HG03159 (cell line): Measurements from ENCODE around the gene GTF2F2.

Experiments used
- ATAC-seq: cut with Tn5 transposase; IDR thresholded peaks from one replicate; pipeline ENCODE4 v1.9.1; 2021; ENCODE audit warnings: mild to moderate bottlenecking, moderate library complexity; ENCODE audit not compliant: unreplicated experiment

Gene GTF2F2

GRCh38 chr13:45120967-45121831 lies 889 bp downstream of the GTF2F2 start:
- peak; percentile 10 for ATAC-seq

- no peak for ATAC-seq
Measured at GRCh38 chr13:45122941-45123340, 2.6 kb downstream of the GTF2F2 start.

GRCh38 chr13:45132369-45133064 lies 12.2 kb downstream of the GTF2F2 start:
- peak; percentile 74 for ATAC-seq

- ATAC-seq = no peak
Measured at GRCh38 chr13:45133396-45134118, 13.2 kb downstream of the GTF2F2 start.

GRCh38 chr13:45136741-45137504 lies 16.6 kb downstream of the GTF2F2 start:
- ATAC-seq = no peak

GRCh38 chr13:45137526-45137925 lies 17.2 kb downstream of the GTF2F2 start:
- ATAC-seq = no peak

- ATAC-seq = no peak
Measured at GRCh38 chr13:45138282-45138681, 18.0 kb downstream of the GTF2F2 start.

GRCh38 chr13:45141369-45141768 lies 21.1 kb downstream of the GTF2F2 start:
- ATAC-seq = no peak

- no peak for ATAC-seq
Measured at GRCh38 chr13:45142440-45143345, 22.4 kb downstream of the GTF2F2 start.

- ATAC-seq = no peak
Measured at GRCh38 chr13:45143346-45143751, 23.0 kb downstream of the GTF2F2 start.

GRCh38 chr13:45149964-45150363 lies 29.7 kb downstream of the GTF2F2 start:
- ATAC-seq = no peak

GRCh38 chr13:45156565-45157361 lies 36.5 kb downstream of the GTF2F2 start:
- no peak for ATAC-seq

GRCh38 chr13:45162194-45162593 lies 41.9 kb downstream of the GTF2F2 start:
- no peak for ATAC-seq

GRCh38 chr13:45162821-45163220 lies 42.5 kb downstream of the GTF2F2 start:
- no peak for ATAC-seq

- no peak for ATAC-seq
Measured at GRCh38 chr13:45166858-45167257, 46.5 kb downstream of the GTF2F2 start.

GRCh38 chr13:45167611-45168554 lies 47.6 kb downstream of the GTF2F2 start:
- no peak for ATAC-seq

GRCh38 chr13:45168555-45168930 lies 48.2 kb downstream of the GTF2F2 start:
- no peak for ATAC-seq

- no peak for ATAC-seq
Measured at GRCh38 chr13:45174478-45174877, 54.2 kb downstream of the GTF2F2 start.
